ENCODE results near the gene SIGLEC9. TPM values are rescaled to one million over a fixed set of nuclear protein-coding genes. Genes with fewer than 3 reads are reported as not detected.

The SIGLEC9 gene
- total and polyA plus RNA-seq, 2 of the 8 experiments (the other 6 are each of a cell fraction or from before 2014, with no cell fraction given): not detected

DNA sequence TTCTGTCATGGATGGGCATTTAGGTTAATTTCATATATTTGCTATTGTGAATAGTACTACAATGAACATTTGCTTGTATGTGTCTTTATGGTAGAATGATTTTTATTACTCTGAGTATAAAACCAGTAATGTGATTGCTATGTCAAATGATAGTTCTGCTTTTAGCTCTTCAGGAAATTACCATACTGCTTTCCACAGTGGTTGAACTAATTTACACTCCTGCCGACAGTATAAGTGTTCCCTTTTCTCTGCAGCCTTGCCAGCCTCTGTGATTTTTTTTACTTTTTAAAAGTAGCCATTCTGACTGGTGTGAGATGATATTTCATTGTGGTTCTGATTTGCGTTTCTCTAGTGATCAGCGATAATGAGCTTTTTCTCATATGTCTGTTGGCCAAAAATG is 23.9 kb downstream of the SIGLEC9 start:
- Histone ChIP-seq H3K14ac (ENCODE audit: insufficient read length) (no peak overlapping the region), H3K27ac (ENCODE audit: low read depth, low read length) (no peak overlapping the region), H3K4me1 (replicated peaks in 1 of 4; ENCODE audit: control insufficient read depth in 3 of 4, insufficient read depth in 4 of 4, low read length in 3 of 4) (no peaks in the 10 kb centered on the region; a peak in 1 of 7 replicates), H2BK5ac (ENCODE audit: low read depth, low read length) (no peak overlapping the region), H4K8ac (ENCODE audit: extremely low read depth, insufficient read depth, low read length) (no peak overlapping the region), H2AFZ (ENCODE audit: low read length) (no peak overlapping the region), H2BK15ac (ENCODE audit: low read length) (no peak overlapping the region), H3K4me3 (ENCODE audit: extremely low read depth in 1 of 4, insufficient read depth in 2 of 4, low read depth in 3 of 4, low read length in 4 of 4) (no peak overlapping the region), H3K9me3 (ENCODE audit: insufficient read depth in 2 of 2, low read depth in 1 of 2, low read length in 1 of 2) (0 out of 4 replicates have a peak, but pooled peaks cover 0 to 2% of the 10 kb centered on the region in 2 experiments), H3K4me2 (ENCODE audit: insufficient read depth in 1 of 2, low read depth in 2 of 2, low read length in 2 of 2) (no peak overlapping the region), H3K23ac (ENCODE audit: insufficient read length) (no peak overlapping the region), H3K4ac (replicated peaks; ENCODE audit: insufficient read length, low read depth, low read length) (no peak overlapping the region), H2AK5ac (ENCODE audit: low read depth, low read length) (no peak overlapping the region), H3K27me3 (replicated peaks in 1 of 4; ENCODE audit: control insufficient read depth in 3 of 4, extremely low read depth in 1 of 4, insufficient read depth in 3 of 4, low read length in 3 of 4) (no peaks in the 10 kb centered on the region), H4K5ac (ENCODE audit: insufficient read length, low read depth, low read length) (no peak overlapping the region), H2BK120ac (replicated peaks; ENCODE audit: low read depth, low read length) (no peak overlapping the region), H3K79me2 (ENCODE audit: control insufficient read depth in 1 of 2, insufficient read depth in 2 of 2, low read length in 2 of 2) (no peaks in the 10 kb centered on the region), H3K18ac (ENCODE audit: extremely low read depth, low read length) (no peak overlapping the region), H3K36me3 (ENCODE audit: control insufficient read depth in 2 of 4, insufficient read depth in 4 of 4, low read length in 3 of 4) (no peaks in the 10 kb centered on the region), H3K9ac (replicated peaks in 1 of 4; ENCODE audit: extremely low read depth in 1 of 4, low read depth in 3 of 4, low read length in 3 of 4) (no peak overlapping the region), H3K56ac (replicated peaks; ENCODE audit: insufficient read length, low read depth, low read length) (no peak overlapping the region), H4K91ac (replicated peaks; ENCODE audit: insufficient read length, low read length) (no peak overlapping the region), H2BK12ac (ENCODE audit: low read depth, low read length) (no peak overlapping the region), H3K79me1 (ENCODE audit: low read depth, low read length) (no peaks in the 10 kb centered on the region), H3K23me2 (ENCODE audit: low read depth, low read length) (no peaks in the 10 kb centered on the region), H4K20me1 (replicated peaks in 1 of 2; ENCODE audit: control insufficient read depth in 1 of 2, insufficient read depth in 2 of 2, low read length in 2 of 2) (no peaks in the 10 kb centered on the region), H2BK20ac (ENCODE audit: low read length) (no peak overlapping the region)
- WGBS, 2 experiments (ENCODE audit: extremely low coverage in 1 of 2, insufficient coverage in 1 of 2, insufficient read length in 1 of 2, insufficient replicate concordance in 2 of 2, low coverage in 1 of 2, low lambda C conversion rate in 2 of 2, missing lambda C conversion rate in 1 of 2): 83% methylated on average over 3 of the region's 3 CpGs; no CpG with 5 or more reads in 1 of the 2 experiments
- FAIRE-seq (no peak), DNase-seq (ENCODE audit: low read depth in 1 of 2, low spot score in 2 of 2) (no peak)
- CTCF ChIA-PET (ENCODE audit: partially characterized antibody): interaction anchor here (6.9 kb wide), 1 partner anchor 9 kb away, joined by 62 read pairs; no protein-coding TSS in a partner anchor
- TF ChIP-seq CEBPB (IDR thresholded peaks at IDR 0.05; ENCODE audit: low read depth, low read length) (no peak), CHD2 (IDR thresholded peaks at IDR 0.05; ENCODE audit: low read length) (no peak), POLR2A (IDR thresholded peaks at IDR 0.05; ENCODE audit: control extremely low read depth in 1 of 2, low read depth in 2 of 2, low read length in 2 of 2) (no peak)
- POLR2A ChIA-PET (ENCODE audit: partially characterized antibody): no interaction called here

Data from H1 (cell line).